ENCODE measurements around the gene ZMYM3. TPM values are rescaled to one million over a fixed set of nuclear protein-coding genes. Genes with fewer than 3 reads are reported as not detected.

The ZMYM3 gene
- total and polyA plus RNA-seq, 2 donors (not counting 1 experiment from before 2014, with no cell fraction given) = 21.8 to 40.6 TPM

- TF ChIP-seq, protein P1, sequence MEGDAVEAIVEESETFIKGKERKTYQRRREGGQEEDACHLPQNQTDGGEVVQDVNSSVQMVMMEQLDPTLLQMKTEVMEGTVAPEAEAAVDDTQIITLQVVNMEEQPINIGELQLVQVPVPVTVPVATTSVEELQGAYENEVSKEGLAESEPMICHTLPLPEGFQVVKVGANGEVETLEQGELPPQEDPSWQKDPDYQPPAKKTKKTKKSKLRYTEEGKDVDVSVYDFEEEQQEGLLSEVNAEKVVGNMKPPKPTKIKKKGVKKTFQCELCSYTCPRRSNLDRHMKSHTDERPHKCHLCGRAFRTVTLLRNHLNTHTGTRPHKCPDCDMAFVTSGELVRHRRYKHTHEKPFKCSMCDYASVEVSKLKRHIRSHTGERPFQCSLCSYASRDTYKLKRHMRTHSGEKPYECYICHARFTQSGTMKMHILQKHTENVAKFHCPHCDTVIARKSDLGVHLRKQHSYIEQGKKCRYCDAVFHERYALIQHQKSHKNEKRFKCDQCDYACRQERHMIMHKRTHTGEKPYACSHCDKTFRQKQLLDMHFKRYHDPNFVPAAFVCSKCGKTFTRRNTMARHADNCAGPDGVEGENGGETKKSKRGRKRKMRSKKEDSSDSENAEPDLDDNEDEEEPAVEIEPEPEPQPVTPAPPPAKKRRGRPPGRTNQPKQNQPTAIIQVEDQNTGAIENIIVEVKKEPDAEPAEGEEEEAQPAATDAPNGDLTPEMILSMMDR (IDR thresholded peaks at IDR 0.05) = no peak
- no peak for TF ChIP-seq EZH2 (IDR thresholded peaks at IDR 0.05; ENCODE audit: borderline replicate concordance, insufficient read depth, low read depth, low read length, poor library complexity, severe bottlenecking)
- POLR2A ChIA-PET = interaction anchor here (1.0 to 3.6 kb wide), 3 partner anchors 16 to 168 kb away, joined by 4 to 23 read pairs (median 7); partner anchors contain the start of genes TAF1 and ZMYM3
- H4K20me1 ChIP-seq (ENCODE audit: control insufficient read depth, insufficient read depth, low read length, poor library complexity, severe bottlenecking) = no peaks in the 10 kb centered on the region
- DNase-seq (peak; percentile 68), ATAC-seq (ENCODE audit: low read depth) (peak; percentile 84)
- H3K4me1 ChIP-seq (ENCODE audit: control insufficient read depth in 2 of 2, insufficient read depth in 2 of 2, low read length in 2 of 2) = peaks cover 15 to 21% of the 10 kb centered on the region in 2 donors
- H3K4me2 ChIP-seq (replicated peaks; ENCODE audit: low read depth, low read length, poor library complexity, severe bottlenecking) = peak overlapping the region; percentile 59
- CTCF ChIA-PET = interaction anchor here (1.2 to 3.7 kb wide), 3 partner anchors 17 to 85 kb away, joined by 4 to 39 read pairs (median 4); partner anchors contain the start of genes NONO and ZMYM3
- peak overlapping the region; percentile 78 for H2AFZ ChIP-seq (ENCODE audit: insufficient read depth, low read depth, low read length, poor library complexity, severe bottlenecking)
- H3K9ac ChIP-seq (ENCODE audit: low read length) = peak overlapping the region; percentile 63
- WGBS (ENCODE audit: insufficient coverage) = 13% methylated on average over 1 of the region's 3 CpGs
- H3K9me3 Mint-ChIP-seq (ENCODE audit: insufficient read depth) = no peaks in the 10 kb centered on the region
- peak overlapping the region; percentile 97 for H3K4me3 Mint-ChIP-seq
- H3K4me1 Mint-ChIP-seq = peaks cover 28% of the 10 kb centered on the region
- no peaks in the 10 kb centered on the region for H3K36me3 ChIP-seq (replicated peaks in 1 of 2; ENCODE audit: control extremely low read depth in 1 of 2, control insufficient read depth in 1 of 2, extremely low read depth in 1 of 2, insufficient read depth in 2 of 2, low read length in 1 of 2)
- peaks cover 43% of the 10 kb centered on the region for H3K79me2 ChIP-seq (ENCODE audit: control insufficient read depth, insufficient read depth, low read length)
- no peaks in the 10 kb centered on the region for H3K27me3 Mint-ChIP-seq
- H3K4me3 ChIP-seq (ENCODE audit: control extremely low read depth in 1 of 5, extremely low read depth in 1 of 5, insufficient read depth in 1 of 5, low read depth in 2 of 5, low read length in 4 of 5) = peak overlapping the region; percentile 19 to 68 (median 59)
- intact Hi-C loops (cut with micrococcal nuclease) = loop anchor here (1.0 to 10.0 kb wide), 5 partner anchors 16 to 741 kb away; partner anchors contain the start of genes OGT, TAF1 and ZMYM3
- H3K27ac Mint-ChIP-seq = peak overlapping the region; percentile 92
- no peaks in the 10 kb centered on the region for H3K27me3 ChIP-seq (replicated peaks in 1 of 4; ENCODE audit: control extremely low read depth in 1 of 4, control insufficient read depth in 3 of 4, insufficient read depth in 4 of 4, low read length in 3 of 4)
- H3K9me3 ChIP-seq (ENCODE audit: control extremely low read depth in 1 of 3, control insufficient read depth in 2 of 3, insufficient read depth in 1 of 3, low read length in 2 of 3) = no peaks in the 10 kb centered on the region
- peak overlapping the region; percentile 25 to 53 for H3K27ac ChIP-seq (ENCODE audit: low read length in 2 of 2)
Measured at GRCh38 chrX:71198066-71198465, 55.9 kb downstream of the ZMYM3 start.
